ENCODE results near the gene PLLP. TPM values are rescaled to one million over a fixed set of nuclear protein-coding genes. Genes with fewer than 3 reads are reported as not detected.

PLLP gene
- total and polyA plus RNA-seq, 5 donors = 6.3 to 13.8 (median 11.7) TPM

DNA sequence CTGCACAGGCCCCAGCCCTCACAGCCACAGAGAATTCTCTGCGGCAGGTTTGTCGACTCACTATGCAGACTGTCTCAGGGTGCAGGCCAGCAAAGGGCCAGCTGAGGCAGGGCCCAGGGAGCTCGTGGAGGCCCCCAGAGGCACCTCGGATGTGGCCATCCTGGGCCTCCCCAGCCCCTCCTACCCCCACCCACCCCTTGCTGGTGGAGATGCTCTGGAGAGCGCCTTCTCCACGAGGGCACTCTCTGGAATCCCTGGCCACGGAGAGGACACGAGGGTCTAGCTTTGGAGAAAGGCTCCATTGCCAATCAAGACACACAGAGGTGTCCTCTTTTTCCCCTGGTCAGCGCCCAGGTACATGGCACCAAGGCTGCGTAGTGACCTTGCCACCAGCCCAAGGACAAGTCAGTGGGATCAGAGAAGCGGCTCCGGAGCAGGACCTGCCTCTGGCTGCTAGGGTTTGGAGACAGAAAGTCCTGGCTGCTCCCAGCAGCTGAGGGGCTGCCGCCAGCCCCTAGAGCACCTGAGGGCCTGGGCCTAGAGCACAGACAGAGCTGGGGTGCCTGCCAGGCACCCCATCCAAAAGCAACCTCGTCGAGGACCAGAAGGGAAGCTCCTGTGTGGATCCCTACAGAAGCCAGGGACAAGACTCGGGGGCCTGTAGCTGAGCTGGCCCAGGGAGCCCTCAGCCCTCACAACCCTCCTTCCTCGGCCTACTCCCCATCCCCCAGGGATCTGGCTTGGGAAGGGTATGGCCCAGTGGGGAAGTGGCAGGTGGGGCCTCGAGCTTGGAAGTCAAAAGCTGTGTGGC is 20.7 kb downstream of the PLLP start:
- no peak for DNase-seq
- no peak for ATAC-seq
- H3K4me1 ChIP-seq (ENCODE audit: control insufficient read depth, insufficient read depth, low read length) = no peaks in the 10 kb centered on the region
- WGBS = 85% methylated on average over 18 of the region's 18 CpGs
- intact Hi-C loops (cut with DNase I) = no loop called here
- H3K27ac ChIP-seq (ENCODE audit: low read length) = no peak overlapping the region
- no peak overlapping the region for H3K4me3 ChIP-seq (ENCODE audit: low read length)
- no peaks in the 10 kb centered on the region for H3K27me3 ChIP-seq (ENCODE audit: control insufficient read depth, insufficient read depth)
- H3K9me3 ChIP-seq (ENCODE audit: control insufficient read depth, low read length) = no peaks in the 10 kb centered on the region

DNA sequence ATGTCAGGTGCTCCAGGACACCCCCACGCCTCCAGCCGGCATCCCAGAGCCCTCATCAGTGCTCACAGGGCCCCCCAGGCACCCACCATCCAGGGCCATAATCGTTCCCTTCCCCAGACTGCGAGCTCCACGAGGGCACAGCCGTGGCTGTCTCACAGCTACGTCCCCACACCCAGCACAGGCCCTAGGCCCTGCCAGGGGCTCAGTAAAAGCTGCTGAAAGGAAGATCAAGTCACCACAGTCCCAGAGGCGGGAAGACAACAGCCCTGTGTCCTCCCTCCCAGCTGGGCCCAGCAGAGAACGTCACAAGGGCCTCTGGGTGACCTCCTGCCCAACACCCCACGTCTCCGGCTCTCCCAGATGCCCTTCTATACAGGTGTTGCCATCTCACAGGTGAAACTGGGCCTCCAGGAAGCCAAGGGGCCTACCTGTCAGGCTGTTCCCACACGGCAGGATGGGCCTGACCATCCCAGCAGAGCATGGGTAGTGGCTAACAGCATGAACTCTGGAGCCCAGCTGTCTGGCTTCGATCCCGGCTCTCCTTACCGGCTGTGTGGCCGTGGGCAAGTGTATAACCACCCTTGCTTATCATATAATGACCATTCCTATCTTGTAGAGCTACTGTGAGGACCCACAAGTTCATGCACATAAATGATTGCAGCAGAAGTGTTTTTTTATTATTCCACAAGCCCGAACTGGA is 21.5 kb downstream of the PLLP start:
- H3K27ac ChIP-seq (ENCODE audit: low read length) = no peak overlapping the region
- ATAC-seq (no peak), DNase-seq (no peak)
- intact Hi-C loops (cut with DNase I) = no loop called here
- no peak overlapping the region for H3K4me3 ChIP-seq (ENCODE audit: low read length)
- H3K9me3 ChIP-seq (ENCODE audit: control insufficient read depth, low read length) = no peaks in the 10 kb centered on the region
- H3K4me1 ChIP-seq (ENCODE audit: control insufficient read depth, insufficient read depth, low read length) = no peaks in the 10 kb centered on the region
- WGBS = 80% methylated on average over 17 of the region's 17 CpGs
- H3K27me3 ChIP-seq (ENCODE audit: control insufficient read depth, insufficient read depth) = no peaks in the 10 kb centered on the region

DNA sequence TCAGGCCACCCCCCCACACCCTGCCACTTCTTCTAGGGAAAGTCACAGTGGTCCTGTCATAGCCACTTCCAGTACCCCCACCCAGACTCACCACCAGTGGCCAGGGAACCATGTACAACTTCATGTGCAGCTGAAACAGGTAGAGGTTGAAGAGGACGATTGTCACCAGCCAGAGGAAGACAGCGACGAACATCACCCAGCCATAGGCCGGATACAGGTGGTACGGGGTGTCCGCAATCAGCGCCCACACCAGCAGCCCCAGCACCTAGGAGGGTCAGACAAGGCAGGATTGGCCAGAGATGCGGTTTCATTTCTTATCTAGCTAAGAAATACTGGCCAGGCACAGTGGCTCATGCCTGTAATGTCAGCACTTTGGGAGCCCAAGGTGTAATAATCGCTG is 22.7 kb downstream of the PLLP start:
- H3K9me3 ChIP-seq (ENCODE audit: control insufficient read depth, low read length) = no peaks in the 10 kb centered on the region
- H3K4me3 ChIP-seq (ENCODE audit: low read length) = no peak overlapping the region
- H3K27me3 ChIP-seq (ENCODE audit: control insufficient read depth, insufficient read depth) = no peaks in the 10 kb centered on the region
- intact Hi-C loops (cut with DNase I) = no loop called here
- H3K27ac ChIP-seq (ENCODE audit: low read length) = no peak overlapping the region
- H3K4me1 ChIP-seq (ENCODE audit: control insufficient read depth, insufficient read depth, low read length) = no peaks in the 10 kb centered on the region
- DNase-seq (no peak), ATAC-seq (no peak)
- 94% methylated on average over 9 of the region's 9 CpGs for WGBS

DNA sequence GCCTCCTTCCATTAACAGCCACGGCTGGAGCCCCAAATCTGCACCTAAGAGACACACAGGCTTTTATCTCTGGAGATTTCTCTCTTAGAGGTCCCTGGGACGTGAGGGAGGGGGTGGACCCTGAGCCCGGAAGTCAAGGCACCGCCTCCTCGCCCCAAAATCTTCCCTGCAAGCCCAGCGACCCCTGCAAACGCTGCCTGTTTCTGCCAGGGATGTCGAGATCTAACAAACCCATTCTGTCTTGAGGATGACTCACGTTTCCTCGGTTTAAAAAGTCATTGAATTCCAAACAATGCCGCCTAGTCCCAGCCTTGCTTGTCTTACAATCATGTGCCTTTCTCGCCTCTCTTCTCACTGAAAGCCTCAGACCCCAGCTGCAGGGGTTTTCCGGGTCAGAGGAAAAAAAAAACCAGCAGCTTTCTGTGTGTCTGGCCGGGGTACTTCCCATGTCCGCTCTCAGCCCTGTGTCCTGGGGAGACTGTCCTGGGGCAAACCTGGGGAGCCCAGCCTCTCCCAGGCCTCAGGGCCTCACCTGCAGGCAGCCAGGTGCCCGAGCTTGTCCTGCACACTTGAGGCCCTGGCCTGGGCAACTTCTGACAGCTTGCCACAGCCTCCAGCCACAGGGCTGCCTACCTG is 24.1 kb downstream of the PLLP start:
- H3K27ac ChIP-seq (ENCODE audit: low read length) = peak overlapping the region; percentile 46
- ATAC-seq = peak in 1 of 2 donors; percentile 76
- H3K4me3 ChIP-seq (ENCODE audit: low read length) = no peak overlapping the region
- no peak for DNase-seq
- 34% methylated on average over 16 of the region's 16 CpGs for WGBS
- intact Hi-C loops (cut with DNase I) = no loop called here
- H3K9me3 ChIP-seq (ENCODE audit: control insufficient read depth, low read length) = no peaks in the 10 kb centered on the region
- H3K27me3 ChIP-seq (ENCODE audit: control insufficient read depth, insufficient read depth) = no peaks in the 10 kb centered on the region
- no peaks in the 10 kb centered on the region for H3K4me1 ChIP-seq (ENCODE audit: control insufficient read depth, insufficient read depth, low read length)

DNA sequence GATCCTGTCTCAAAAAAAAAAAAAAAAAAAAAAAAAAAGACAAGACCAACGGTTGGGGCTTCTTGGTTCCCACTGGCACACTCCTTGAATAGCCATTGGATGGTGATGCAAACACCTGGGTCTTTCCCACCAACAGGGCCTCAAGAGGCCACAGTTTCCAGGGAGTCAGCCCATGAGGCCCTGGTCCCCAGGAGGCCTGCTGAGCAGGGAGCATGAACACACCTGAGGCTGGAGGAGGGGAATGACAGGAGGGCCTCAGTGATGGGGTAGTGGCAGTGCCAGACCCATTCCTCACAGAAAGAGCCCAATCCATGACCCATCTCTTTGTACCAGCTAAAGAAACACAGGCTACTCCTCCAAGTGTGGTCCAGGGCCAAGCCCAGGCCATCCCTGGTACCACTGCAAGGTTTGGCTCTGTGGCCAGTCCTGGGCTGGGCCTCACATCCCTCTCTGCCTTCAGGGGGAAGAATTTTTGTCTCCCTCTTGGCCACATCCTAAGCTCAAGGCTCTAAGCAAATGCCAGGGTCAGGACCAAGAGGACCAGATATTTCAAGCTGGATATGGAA is 25.5 kb downstream of the PLLP start:
- Histone ChIP-seq H3K4me1 (ENCODE audit: control insufficient read depth, insufficient read depth, low read length) (no peaks in the 10 kb centered on the region), H3K27ac (ENCODE audit: low read length) (no peak overlapping the region), H3K4me3 (ENCODE audit: low read length) (no peak overlapping the region), H3K27me3 (ENCODE audit: control insufficient read depth, insufficient read depth) (no peaks in the 10 kb centered on the region), H3K9me3 (ENCODE audit: control insufficient read depth, low read length) (no peaks in the 10 kb centered on the region)
- DNase-seq (no peak), ATAC-seq (no peak)
- intact Hi-C loops (cut with DNase I) = no loop called here
- WGBS = 81% methylated on average over 1 of the region's 1 CpG

DNA sequence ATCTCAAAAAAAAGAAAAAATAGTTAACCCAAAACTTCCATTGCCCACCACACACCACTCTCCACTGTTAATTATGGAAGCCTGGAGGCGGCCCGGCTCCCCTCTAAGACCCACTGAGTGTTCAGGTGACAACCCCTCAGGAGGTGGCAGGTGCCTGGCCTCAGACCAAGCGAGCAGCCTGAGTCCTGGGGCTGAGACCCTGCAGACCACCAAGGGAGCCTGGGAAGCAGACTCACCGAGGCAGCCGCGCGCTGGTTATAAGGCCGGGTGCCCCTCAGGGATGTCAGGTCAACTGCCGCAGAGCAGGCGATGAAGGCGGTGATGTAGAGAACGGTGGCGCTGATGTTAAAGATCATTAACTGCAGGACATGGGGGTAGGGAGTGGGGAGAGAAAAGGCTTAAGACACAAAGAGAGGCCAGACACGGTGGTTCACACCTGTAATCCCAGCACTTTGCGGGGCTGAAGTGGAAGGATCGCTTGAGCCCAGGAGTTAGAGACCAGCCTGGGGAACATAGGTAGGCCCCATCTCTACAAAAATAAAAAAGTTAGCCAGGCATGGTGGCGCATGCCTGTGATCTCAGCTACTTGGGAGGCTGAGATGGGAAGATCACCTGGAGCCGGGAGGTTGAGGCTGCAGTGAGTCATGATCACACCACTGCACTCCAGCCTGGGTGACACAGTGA is 26.1 kb downstream of the PLLP start:
- Histone ChIP-seq H3K4me1 (ENCODE audit: control insufficient read depth, insufficient read depth, low read length) (no peaks in the 10 kb centered on the region), H3K4me3 (ENCODE audit: low read length) (no peak overlapping the region), H3K9me3 (ENCODE audit: control insufficient read depth, low read length) (no peaks in the 10 kb centered on the region), H3K27me3 (ENCODE audit: control insufficient read depth, insufficient read depth) (no peaks in the 10 kb centered on the region), H3K27ac (ENCODE audit: low read length) (no peak overlapping the region)
- WGBS = 94% methylated on average over 18 of the region's 18 CpGs
- intact Hi-C loops (cut with DNase I) = no loop called here
- no peak for ATAC-seq
- DNase-seq = no peak

DNA sequence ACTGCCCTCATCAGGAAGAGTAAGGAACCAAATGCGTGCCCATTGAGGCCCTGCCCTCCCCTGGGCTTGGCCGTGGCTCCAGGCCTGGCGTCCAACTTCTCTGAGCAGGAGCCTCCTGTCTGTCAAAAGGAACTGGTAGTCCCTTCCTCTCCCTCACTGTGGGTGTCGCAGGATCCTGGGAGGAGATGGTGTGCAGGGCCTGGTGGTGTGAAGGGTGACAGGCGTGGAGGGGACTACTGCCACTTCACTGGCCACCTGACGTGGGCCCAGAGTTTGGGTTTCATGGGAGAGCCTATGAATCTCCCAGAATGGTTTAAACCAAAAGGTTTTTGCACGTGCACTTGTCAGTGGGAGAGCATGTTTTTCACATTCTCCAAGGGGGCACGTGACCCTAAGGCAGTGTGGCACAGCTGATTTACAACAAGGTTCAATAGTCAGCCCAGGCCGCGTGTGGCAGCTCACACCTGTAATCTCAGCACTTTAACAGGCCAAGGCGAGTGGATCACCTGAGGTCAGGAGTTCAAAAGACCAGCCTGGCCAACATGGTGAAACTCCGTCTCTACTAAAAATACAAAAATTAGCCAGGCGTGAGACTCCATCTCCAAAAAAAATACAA is 26.9 kb downstream of the PLLP start:
- WGBS = 84% methylated on average over 13 of the region's 13 CpGs
- intact Hi-C loops (cut with DNase I) = no loop called here
- Histone ChIP-seq H3K9me3 (ENCODE audit: control insufficient read depth, low read length) (no peaks in the 10 kb centered on the region), H3K27ac (ENCODE audit: low read length) (no peak overlapping the region), H3K4me3 (ENCODE audit: low read length) (no peak overlapping the region), H3K27me3 (ENCODE audit: control insufficient read depth, insufficient read depth) (no peaks in the 10 kb centered on the region), H3K4me1 (ENCODE audit: control insufficient read depth, insufficient read depth, low read length) (no peaks in the 10 kb centered on the region)
- ATAC-seq = no peak
- DNase-seq = no peak

DNA sequence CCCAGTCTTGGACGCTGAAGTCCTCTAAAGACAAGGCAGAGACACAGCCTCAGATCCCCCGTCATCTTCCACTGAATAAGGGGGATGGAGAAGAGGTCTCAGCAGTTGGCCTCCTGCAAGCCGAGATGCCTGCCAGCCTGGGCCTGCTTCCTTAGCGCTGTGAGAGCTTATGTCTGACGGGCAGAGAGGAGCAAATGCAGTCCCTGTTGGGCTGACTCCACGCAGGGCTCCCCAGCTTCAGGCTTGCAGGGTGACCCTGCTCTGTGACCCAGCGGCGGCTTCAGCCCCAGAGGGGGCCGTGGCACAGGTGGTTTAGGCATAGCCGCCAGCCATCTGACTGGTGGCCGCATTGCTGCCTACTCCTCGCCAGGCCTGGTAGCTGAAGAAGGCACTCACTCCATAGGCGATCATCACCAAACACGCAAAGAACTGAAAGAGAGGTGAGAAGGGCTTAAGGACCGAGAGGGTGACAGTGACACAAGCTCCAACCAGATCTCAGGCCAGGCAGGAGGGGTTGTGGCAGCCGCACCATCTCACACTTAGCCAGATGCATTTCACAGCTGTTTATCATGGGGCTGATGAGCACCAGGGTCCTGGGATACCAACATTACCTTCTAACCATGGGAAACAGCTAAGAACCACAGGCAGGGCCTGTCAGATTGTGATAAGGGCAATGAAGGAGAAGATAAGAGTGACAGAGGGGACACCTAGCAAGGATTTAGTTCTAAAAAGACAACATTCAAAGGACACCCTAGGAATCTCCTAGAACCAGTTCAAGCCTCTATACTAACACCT is 27.7 kb downstream of the PLLP start:
- no peak overlapping the region for H3K27ac ChIP-seq (ENCODE audit: low read length)
- 83% methylated on average over 16 of the region's 16 CpGs for WGBS
- intact Hi-C loops (cut with DNase I) = no loop called here
- no peaks in the 10 kb centered on the region for H3K9me3 ChIP-seq (ENCODE audit: control insufficient read depth, low read length)
- H3K27me3 ChIP-seq (ENCODE audit: control insufficient read depth, insufficient read depth) = no peaks in the 10 kb centered on the region
- ATAC-seq (no peak), DNase-seq (no peak)
- H3K4me3 ChIP-seq (ENCODE audit: low read length) = no peak overlapping the region
- no peaks in the 10 kb centered on the region for H3K4me1 ChIP-seq (ENCODE audit: control insufficient read depth, insufficient read depth, low read length)

DNA sequence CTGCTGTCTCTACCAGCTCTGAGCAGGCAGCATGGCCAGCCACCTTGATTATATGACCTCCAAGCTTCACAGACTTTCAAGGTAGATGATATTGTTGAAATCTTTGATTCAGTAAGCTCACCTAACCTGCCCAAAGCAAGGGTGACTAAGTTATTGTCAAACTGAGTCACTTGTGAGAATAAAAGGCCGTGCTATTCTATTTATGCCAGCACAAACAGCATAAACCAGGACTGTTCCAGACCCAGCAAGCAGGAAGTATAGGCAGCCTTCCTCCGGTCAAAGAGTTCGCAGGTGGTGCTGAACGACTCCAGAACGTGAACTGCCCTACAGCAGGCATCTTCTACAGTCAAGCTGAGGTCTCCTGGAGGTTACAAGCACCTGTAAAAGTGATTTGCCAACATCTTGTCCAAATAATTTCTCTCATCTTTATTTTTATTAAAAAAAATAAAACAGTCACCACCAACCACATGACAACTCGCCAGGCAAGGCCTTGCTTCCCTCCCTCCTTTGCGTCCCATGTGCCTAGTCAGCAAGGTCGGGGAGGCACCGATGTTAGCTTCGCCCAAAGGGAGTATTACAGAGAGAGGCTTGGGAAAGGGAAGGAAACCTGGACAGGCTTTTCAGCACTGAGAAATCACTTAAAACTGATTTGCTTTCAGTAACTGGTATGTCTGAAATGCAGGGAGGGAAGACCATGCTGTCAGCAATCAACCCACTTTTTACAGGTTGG is 28.6 kb downstream of the PLLP start:
- no peak for ATAC-seq
- Histone ChIP-seq H3K9me3 (ENCODE audit: control insufficient read depth, low read length) (no peaks in the 10 kb centered on the region), H3K4me3 (ENCODE audit: low read length) (no peak overlapping the region), H3K4me1 (ENCODE audit: control insufficient read depth, insufficient read depth, low read length) (no peaks in the 10 kb centered on the region), H3K27me3 (ENCODE audit: control insufficient read depth, insufficient read depth) (no peaks in the 10 kb centered on the region), H3K27ac (ENCODE audit: low read length) (no peak overlapping the region)
- no peak for DNase-seq
- WGBS = 82% methylated on average over 10 of the region's 10 CpGs
- intact Hi-C loops (cut with DNase I) = no loop called here
